ENCODE data around the gene INSYN1.
"Not testable (repeated sequence)": the region's sequence is repeated elsewhere in the genome, so short reads cannot be mapped to it uniquely, and the experiment has no call there.

INSYN1 gene

GRCh38 chr15:73753250-73754130 lies at the start of gene INSYN1:
Gene INSYN1, minus strand, starts transcription at chr15:73753351. Its CDS starts 2,221 bp downstream, at chr15:73751130.
- DNase-seq (ENCODE audit: low read depth in 1 of 2, low spot score in 1 of 2) = no peak

DNA sequence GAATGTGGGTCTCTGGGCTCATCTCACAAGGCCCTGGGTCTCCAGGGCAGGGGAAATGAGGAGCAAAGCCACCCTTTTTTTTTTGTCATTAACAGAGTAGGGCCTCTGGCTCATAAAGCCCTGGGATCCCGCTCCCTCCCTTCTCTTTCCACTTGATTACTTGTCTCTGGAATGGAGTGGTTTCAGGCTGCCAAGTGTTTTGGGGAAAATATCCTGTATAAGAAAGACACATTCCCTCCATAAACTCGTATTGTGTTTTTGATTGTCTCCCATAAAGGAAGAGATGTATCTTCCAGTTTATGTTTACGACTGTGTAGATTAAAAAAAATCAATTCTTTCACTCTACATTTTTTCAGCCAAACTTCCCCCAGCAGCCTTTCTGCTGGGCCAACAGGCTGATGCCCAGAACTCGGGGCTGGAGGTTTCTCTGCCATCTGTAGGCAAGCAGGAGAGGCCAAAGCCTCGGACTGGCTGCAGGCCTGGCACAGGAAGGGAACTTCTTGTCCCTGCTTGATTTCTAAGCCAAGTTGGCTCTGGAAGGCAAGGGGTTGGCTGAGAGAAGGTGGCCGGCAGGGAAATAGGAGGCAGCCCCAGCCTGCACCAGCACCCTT lies 49.4 kb upstream of the INSYN1 start:
- no peak for DNase-seq (ENCODE audit: low read depth in 1 of 2, low spot score in 1 of 2)

- DNase-seq (ENCODE audit: low read depth in 1 of 2, low spot score in 1 of 2) = no peak
These were observed 47.7 kb upstream of the INSYN1 start for GRCh38 chr15:73800662-73801345.

GRCh38 chr15:73799466-73799865 lies 46.3 kb upstream of the INSYN1 start:
- no peak for DNase-seq (ENCODE audit: low read depth in 1 of 2, low spot score in 1 of 2)

DNA sequence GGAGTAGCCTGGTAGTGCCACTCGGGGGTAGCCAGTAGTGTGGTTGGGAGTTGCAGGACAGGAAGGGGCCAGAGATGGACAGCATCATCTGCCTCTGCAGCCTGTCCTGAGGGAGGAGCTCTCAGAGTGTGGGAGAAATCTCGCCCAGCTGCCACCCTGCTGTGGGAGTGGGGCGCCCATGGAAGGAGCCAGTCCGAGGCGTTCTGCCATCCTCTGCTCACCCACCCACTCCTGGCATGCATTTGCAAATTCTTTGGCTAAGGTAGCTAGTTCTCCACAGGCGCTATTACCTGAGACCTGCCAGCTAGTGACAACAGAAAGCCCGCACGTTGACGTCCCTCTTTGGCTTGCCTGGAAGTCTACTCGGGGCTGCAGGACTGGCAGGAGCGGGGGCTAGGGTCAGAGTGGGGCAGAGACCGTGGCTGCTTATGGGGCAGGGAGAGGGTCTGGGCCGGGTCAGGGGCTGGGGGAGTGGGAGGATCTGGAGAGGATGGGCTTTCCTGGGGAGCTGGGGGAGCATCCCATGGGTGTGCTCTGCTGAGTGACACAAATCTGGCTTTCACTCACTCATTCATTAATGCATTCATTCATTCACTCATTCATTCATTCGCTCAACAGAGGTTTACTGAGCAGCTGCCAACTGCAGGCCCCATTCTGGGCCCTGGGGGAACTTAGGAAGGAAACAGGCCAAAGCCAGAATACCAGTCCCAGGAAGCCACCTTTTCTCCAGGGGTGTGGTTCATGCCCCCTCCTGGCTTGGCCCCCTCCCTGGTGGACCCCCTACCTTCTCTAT lies 44.4 kb upstream of the INSYN1 start:
- DNase-seq (ENCODE audit: low read depth in 1 of 2, low spot score in 1 of 2) = no peak

- no peak for DNase-seq (ENCODE audit: low read depth in 1 of 2, low spot score in 1 of 2)
These were observed 43.2 kb upstream of the INSYN1 start for GRCh38 chr15:73796331-73796831.

DNA sequence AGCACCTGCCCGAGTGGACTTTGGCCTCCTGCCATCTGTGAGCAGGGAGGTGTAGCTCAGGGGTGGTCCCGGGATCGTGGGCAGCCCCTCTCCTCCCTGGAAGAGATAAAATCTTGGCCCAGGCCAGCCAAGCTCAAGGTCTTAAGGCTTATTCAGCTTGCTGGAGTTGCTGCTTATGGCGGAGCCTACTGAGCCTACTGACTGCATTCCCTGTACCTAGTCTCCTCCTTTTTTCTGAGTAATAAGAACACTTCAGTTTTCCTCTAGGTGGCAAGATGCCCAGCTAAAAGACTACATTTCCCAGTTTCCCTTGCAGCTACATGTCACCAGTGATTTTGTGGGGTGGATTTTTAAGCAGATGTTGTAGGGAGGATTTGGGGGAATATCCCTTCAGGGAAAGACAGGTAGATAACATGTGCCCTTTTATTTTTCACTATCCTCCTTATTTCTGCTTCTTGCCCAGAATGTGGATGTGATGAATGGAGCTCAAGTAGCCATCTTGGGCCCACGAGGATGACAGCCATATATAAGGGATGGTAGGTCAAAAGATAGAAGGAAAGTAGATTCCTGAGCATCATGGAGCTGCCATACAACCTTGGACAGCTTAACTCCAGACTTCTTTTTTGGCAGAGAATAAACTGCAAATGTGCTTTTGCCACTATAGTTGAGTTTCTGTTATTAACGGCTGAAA lies 41.4 kb upstream of the INSYN1 start:
- DNase-seq (ENCODE audit: low read depth in 1 of 2, low spot score in 1 of 2) = no peak

DNA sequence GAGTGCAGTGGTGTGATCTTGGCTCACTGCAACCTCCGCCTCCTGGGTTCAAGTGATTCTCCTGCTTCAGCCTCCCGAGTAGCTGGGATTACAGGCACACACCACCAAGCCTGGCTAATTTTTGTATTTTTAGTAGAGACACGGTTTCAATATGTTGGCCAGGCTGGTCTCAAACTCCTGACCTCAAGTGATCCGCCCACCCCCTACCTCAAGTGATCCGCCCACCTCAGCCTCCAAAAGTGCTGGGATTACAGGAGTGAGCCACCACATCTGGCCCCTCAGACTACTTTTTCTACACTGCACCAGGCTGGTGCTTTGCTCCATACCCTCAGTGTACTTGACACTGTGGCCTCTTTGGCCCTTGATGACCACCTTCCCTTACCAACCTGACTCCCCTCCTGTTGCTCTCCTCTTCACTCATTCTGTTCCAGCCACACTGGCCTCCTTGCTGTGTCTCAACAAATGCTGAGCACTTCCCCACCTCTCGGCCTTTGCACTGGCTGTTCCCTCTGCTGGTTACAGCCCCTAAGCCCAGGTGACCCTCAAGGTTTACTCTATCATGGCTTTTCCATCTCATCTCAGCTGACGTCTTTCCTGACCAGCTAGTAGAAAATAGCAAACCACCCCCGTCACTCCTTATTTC lies 39.9 kb upstream of the INSYN1 start:
- DNase-seq (ENCODE audit: low read depth in 1 of 2, low spot score in 1 of 2) = not testable (repeated sequence)

GRCh38 chr15:73792415-73792814 lies 39.3 kb upstream of the INSYN1 start:
- no peak for DNase-seq (ENCODE audit: low read depth in 1 of 2, low spot score in 1 of 2)

- DNase-seq (ENCODE audit: low read depth in 1 of 2, low spot score in 1 of 2) = no peak
These were observed 36.5 kb upstream of the INSYN1 start for GRCh38 chr15:73789521-73790240.

- no peak for DNase-seq (ENCODE audit: low read depth in 1 of 2, low spot score in 1 of 2)
These were observed 34.5 kb upstream of the INSYN1 start for GRCh38 chr15:73787621-73788020.

DNA sequence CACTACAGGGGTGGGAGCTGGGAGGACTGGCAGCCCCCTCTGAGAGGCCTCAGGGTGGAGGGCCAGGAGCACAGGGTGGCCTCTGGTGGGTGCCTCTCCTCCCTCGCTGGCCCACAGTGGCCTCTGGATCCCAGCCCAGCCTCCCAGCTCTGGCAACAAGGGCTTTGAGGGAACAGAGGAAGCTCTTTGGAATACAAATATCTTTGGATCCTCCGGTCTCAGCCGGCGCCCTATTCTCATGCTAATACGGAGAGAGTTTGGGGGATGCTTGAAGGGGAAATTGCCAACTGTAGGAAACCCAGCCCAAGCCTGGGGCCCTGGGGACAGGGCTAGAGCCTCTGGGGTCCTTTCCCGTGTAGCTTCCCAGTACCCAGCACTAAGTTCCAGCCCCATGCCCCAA lies 33.4 kb upstream of the INSYN1 start:
- no peak for DNase-seq (ENCODE audit: low read depth in 1 of 2, low spot score in 1 of 2)

DNA sequence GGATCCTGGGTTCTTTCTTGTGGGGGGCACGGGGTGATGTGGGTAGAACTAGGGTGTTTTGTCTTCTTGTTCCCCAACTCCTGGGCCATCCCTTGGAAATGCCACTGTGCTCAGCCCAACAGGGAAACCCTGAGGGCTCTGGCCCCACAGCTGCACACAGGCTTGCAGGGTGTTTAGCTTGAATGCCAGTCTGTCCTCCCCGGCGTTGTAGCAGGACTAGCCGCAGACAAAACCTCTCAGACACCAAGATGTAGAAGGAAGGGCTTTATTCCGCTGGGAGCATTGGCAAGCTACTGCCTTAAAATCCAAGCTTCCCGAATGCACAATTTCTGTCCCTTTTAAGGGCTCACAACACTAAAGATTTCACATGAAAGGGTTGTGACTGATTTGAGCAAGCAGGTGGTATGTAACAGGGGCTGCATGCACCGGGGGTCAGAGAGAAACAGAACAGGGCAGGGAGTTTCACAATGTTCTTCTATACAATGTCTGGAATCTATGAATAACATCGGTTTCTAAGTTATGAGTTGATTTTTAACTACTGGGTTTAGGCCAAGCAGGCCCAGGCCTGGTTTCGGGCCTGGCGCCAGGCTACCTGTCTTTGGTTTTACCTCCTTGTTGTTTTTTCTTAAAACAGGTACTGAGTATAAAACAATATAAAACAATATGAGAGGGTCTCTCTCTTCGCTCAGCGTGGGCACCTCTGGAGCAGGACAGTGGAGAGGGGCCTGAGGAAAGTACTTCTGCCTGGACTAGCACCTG lies 32.3 kb upstream of the INSYN1 start:
- DNase-seq (ENCODE audit: low read depth in 1 of 2, low spot score in 1 of 2) = not testable (repeated sequence)

DNA sequence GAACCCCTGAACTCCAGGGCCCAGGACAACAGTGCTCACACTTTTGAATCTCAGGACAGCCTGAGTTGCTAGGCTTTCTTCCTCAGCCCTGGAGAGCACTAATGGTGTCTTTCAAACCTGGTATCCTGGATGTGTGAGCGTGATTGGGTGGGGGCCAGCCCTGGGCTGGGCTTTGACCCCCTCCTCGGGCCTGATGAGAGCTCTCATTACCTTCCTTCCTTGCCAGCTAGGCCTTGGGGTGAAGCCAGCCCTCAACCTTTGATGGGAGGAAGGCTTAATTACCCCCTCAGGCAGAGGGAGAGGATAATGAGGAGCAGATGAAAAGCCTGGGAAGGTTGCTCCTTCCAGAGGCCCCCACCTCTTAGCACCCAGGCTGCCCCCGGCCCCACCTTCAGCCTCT lies 31.1 kb upstream of the INSYN1 start:
- no peak for DNase-seq (ENCODE audit: low read depth in 1 of 2, low spot score in 1 of 2)

- no peak for DNase-seq (ENCODE audit: low read depth in 1 of 2, low spot score in 1 of 2)
These were observed 29.3 kb upstream of the INSYN1 start for GRCh38 chr15:73782344-73782959.

DNA sequence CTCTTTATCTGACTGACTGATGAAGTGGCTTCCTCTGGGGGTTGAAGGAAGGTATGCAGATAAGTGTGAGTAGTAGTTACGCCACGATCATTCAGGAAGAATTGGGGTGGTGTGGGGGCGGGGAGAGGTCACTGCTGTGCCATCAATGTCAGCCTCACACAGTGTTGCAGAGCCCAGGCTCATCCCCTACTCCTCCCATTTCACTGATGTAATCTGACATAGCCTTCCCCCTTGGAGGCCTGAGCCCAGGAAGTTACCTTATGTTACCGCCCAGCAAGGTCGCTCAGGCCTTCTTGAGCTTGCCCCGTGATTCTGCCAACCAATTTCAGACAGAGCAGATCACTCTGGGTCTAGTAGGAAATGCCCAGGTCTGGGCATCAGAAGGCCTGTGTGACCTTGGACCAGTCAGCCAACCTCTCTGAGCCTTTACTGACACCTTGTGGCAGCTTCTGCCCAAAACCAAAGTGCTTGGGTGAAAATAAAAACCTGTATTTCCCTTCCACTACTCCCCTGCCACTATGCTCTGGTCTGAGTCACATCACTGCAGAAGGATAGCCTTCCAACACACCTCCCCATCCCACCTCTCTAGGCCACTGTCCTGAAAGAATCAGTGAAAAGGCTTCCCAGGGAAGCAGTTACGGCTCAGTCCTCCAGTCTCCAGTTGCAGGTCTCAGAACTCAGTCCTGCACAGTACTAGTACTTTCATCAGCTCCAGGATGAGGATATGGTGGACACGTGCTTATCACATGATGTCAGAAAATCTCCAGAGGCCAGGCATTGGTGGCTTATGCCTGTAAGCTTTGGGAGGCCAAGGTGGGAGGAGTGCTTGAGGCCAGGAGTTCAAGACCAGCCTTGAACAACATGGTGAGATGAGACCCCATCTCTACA lies 28.1 kb upstream of the INSYN1 start:
- no peak for DNase-seq (ENCODE audit: low read depth in 1 of 2, low spot score in 1 of 2)

DNA sequence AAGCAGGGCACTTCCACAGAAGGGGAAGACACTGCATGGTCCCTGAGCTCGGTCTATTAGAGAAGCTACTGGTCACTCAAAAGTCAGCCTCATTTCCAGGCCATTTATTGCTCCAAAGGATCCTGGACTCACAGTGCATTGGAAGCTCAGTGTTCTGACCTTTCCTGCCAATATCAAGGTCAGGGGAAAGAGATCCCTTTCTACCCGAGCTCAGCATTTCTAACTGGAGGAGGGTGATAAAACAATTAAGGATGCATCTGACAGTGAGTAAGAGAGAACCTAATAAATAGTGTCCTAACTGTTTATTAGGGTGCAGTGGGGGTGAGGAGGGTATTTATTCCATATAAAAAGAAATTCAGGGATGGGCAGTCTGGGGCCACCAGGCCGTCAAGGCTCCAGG lies 26.8 kb upstream of the INSYN1 start:
- no peak for DNase-seq (ENCODE audit: low read depth in 1 of 2, low spot score in 1 of 2)

Measured in stimulated activated CD4-positive, alpha-beta T cell treated with anti-CD3 and anti-CD28 coated beads, Interleukin-15, amount 100 ng/mL, for 1 hour (primary cell).